NCI-H2227 (cell line): ENCODE data around the gene STRN4.

Experiments used
- DNase-seq: peaks from one replicate; lab custom pipeline; 2025; ENCODE audit not compliant: unreplicated experiment; lab: John Stamatoyannopoulos, UW

STRN4 gene

GRCh38 chr19:46685189-46685588 is 61.1 kb downstream of the STRN4 start:
- no peak for DNase-seq

GRCh38 chr19:46678110-46678732 is 68.0 kb downstream of the STRN4 start:
- peak; percentile 14 for DNase-seq

- peak; percentile 21 for DNase-seq
Observed at GRCh38 chr19:46674416-46675178, 71.7 kb downstream of the STRN4 start.

- DNase-seq, result no peak
Observed at GRCh38 chr19:46670813-46671212, 75.4 kb downstream of the STRN4 start.
